Measurements from ENCODE around the gene NOSIP.
A peak's percentile ranks its signal among the peaks of the same experiment; 100 is the strongest.

GRCh38 chr19:49570138-49570856 lies 10.1 kb downstream of the NOSIP start:
- TF ChIP-seq POLR2A (IDR thresholded peaks at IDR 0.05) (no peak), CTCF (IDR thresholded peaks at IDR 0.05) (peak; percentile 97 to 99 (median 98))

All from right lobe of liver (tissue), 4 donors.